ENCODE data around the gene UCP3. TPM values are rescaled to one million over a fixed set of nuclear protein-coding genes. Genes with fewer than 3 reads are reported as not detected.

UCP3 gene
- total RNA-seq, 2 experiments from 2014 or later: 0.69 to 0.73 TPM

GRCh38 chr11:73978576-73979086 lies 30.3 kb downstream of the UCP3 start:
- POLR2A ChIA-PET: interaction anchor here (0.6 to 4.5 kb wide), 2 partner anchors 11 to 16 kb away, joined by 3 to 66 read pairs; no protein-coding TSS in a partner anchor
- peak overlapping the region; percentile 95 for H3K27ac Mint-ChIP-seq
- peaks cover 80% of the 10 kb centered on the region for H3K4me1 Mint-ChIP-seq
- no peaks in the 10 kb centered on the region for H3K9me3 Mint-ChIP-seq (ENCODE audit: low read depth)
- DNase-seq (no peak), ATAC-seq (no peak)
- peaks cover 82% of the 10 kb centered on the region for H3K36me3 Mint-ChIP-seq (ENCODE audit: low read depth)
- intact Hi-C loops (cut with DNase I, micrococcal nuclease): no loop called here
- H3K4me3 Mint-ChIP-seq: peak overlapping the region; percentile 24
- CTCF ChIA-PET: interaction anchor here (1.6 kb wide), 1 partner anchor 12 kb away, joined by 10 read pairs; no protein-coding TSS in a partner anchor
- no peaks in the 10 kb centered on the region for H3K27me3 Mint-ChIP-seq

GRCh38 chr11:73977856-73978519 lies 30.9 kb downstream of the UCP3 start:
- Mint-ChIP-seq H3K4me3 (no peak overlapping the region), H3K4me1 (peaks cover 83% of the 10 kb centered on the region), H3K36me3 (ENCODE audit: low read depth) (peaks cover 82% of the 10 kb centered on the region), H3K27ac (peak overlapping the region; percentile 95), H3K9me3 (ENCODE audit: low read depth) (no peaks in the 10 kb centered on the region), H3K27me3 (no peaks in the 10 kb centered on the region)
- ATAC-seq: no peak
- POLR2A ChIA-PET: interaction anchor here (0.7 kb wide), 1 partner anchor 61 kb away, joined by 3 read pairs; no protein-coding TSS in a partner anchor
- intact Hi-C loops (cut with DNase I, micrococcal nuclease): no loop called here
- no peak for DNase-seq
- CTCF ChIA-PET: interaction anchor here (0.6 kb wide), 1 partner anchor 149 kb away, joined by 4 read pairs; no protein-coding TSS in a partner anchor

- peak overlapping the region; percentile 66 for H3K27ac Mint-ChIP-seq
- POLR2A ChIA-PET: interaction anchor here (0.7 to 1.0 kb wide), 4 partner anchors 15 to 35 kb away, joined by 3 to 8 read pairs (median 3); no protein-coding TSS in a partner anchor
- CTCF ChIA-PET: interaction anchor here (0.6 to 1.0 kb wide), 4 partner anchors 10 to 1606 kb away, joined by 3 to 4 read pairs (median 4); no protein-coding TSS in a partner anchor
- peaks cover 73% of the 10 kb centered on the region for H3K36me3 Mint-ChIP-seq (ENCODE audit: low read depth)
- intact Hi-C loops (cut with DNase I, micrococcal nuclease): no loop called here
- no peak overlapping the region for H3K4me3 Mint-ChIP-seq
- DNase-seq: no peak
- H3K4me1 Mint-ChIP-seq: peaks cover 95% of the 10 kb centered on the region
- H3K27me3 Mint-ChIP-seq: no peaks in the 10 kb centered on the region
- no peaks in the 10 kb centered on the region for H3K9me3 Mint-ChIP-seq (ENCODE audit: low read depth)
- no peak for ATAC-seq
Measured at GRCh38 chr11:73976451-73977151, 32.3 kb downstream of the UCP3 start.

- Mint-ChIP-seq H3K9me3 (ENCODE audit: low read depth) (no peaks in the 10 kb centered on the region), H3K27ac (peak overlapping the region; percentile 75), H3K4me3 (no peak overlapping the region), H3K4me1 (peaks cover 94% of the 10 kb centered on the region), H3K27me3 (no peaks in the 10 kb centered on the region), H3K36me3 (ENCODE audit: low read depth) (peaks cover 61% of the 10 kb centered on the region)
- POLR2A ChIA-PET: interaction anchor here (0.9 to 1.0 kb wide), 4 partner anchors 19 to 36 kb away, joined by 3 to 8 read pairs (median 3); no protein-coding TSS in a partner anchor
- ATAC-seq (no peak), DNase-seq (no peak)
- CTCF ChIA-PET: interaction anchor here (1.0 kb wide), 1 partner anchor 9 kb away, joined by 4 read pairs; no protein-coding TSS in a partner anchor
- intact Hi-C loops (cut with DNase I, micrococcal nuclease): no loop called here
Measured at GRCh38 chr11:73975479-73975757, 33.5 kb downstream of the UCP3 start.

GRCh38 chr11:73974604-73975478 lies 34.0 kb downstream of the UCP3 start:
- ChIA-PET POLR2A (interaction anchor here (1.0 to 1.4 kb wide), 3 partner anchors 10 to 196 kb away, joined by 3 to 4 read pairs (median 3); partner anchors contain the start of genes C2CD3 and PPME1), CTCF (interaction anchor here (0.7 kb wide), 1 partner anchor 169 kb away, joined by 3 read pairs; no protein-coding TSS in a partner anchor)
- Mint-ChIP-seq H3K9me3 (ENCODE audit: low read depth) (no peaks in the 10 kb centered on the region), H3K27me3 (no peaks in the 10 kb centered on the region), H3K27ac (peak overlapping the region; percentile 75), H3K36me3 (ENCODE audit: low read depth) (peaks cover 56% of the 10 kb centered on the region), H3K4me3 (no peak overlapping the region), H3K4me1 (peaks cover 94% of the 10 kb centered on the region)
- no peak for DNase-seq
- intact Hi-C loops (cut with DNase I, micrococcal nuclease): no loop called here
- ATAC-seq: no peak

- Mint-ChIP-seq H3K27me3 (no peaks in the 10 kb centered on the region), H3K36me3 (ENCODE audit: low read depth) (peaks cover 38% of the 10 kb centered on the region), H3K4me1 (peaks cover 94% of the 10 kb centered on the region), H3K9me3 (ENCODE audit: low read depth) (no peaks in the 10 kb centered on the region), H3K4me3 (no peak overlapping the region), H3K27ac (peak overlapping the region; percentile 66)
- ChIA-PET CTCF (interaction anchor here (0.9 to 1.2 kb wide), 5 partner anchors 9 to 45 kb away, joined by 3 to 5 read pairs (median 3); partner anchors contain the start of gene UCP2), POLR2A (interaction anchor here (0.6 to 1.4 kb wide), 4 partner anchors 8 to 282 kb away, joined by 3 to 4 read pairs (median 4); partner anchors contain the start of genes C2CD3 and PPME1)
- DNase-seq: no peak
- no peak for ATAC-seq
- intact Hi-C loops (cut with DNase I, micrococcal nuclease): no loop called here
Measured at GRCh38 chr11:73972620-73973449, 36.0 kb downstream of the UCP3 start.

GRCh38 chr11:73972187-73972586 lies 36.7 kb downstream of the UCP3 start:
- H3K9me3 Mint-ChIP-seq (ENCODE audit: low read depth): no peaks in the 10 kb centered on the region
- CTCF ChIA-PET: interaction anchor here (0.9 to 1.2 kb wide), 4 partner anchors 8 to 46 kb away, joined by 3 read pairs; no protein-coding TSS in a partner anchor
- peaks cover 92% of the 10 kb centered on the region for H3K4me1 Mint-ChIP-seq
- no peak for ATAC-seq
- H3K27me3 Mint-ChIP-seq: no peaks in the 10 kb centered on the region
- intact Hi-C loops (cut with DNase I, micrococcal nuclease): no loop called here
- H3K4me3 Mint-ChIP-seq: no peak overlapping the region
- peak overlapping the region; percentile 17 for H3K27ac Mint-ChIP-seq
- POLR2A ChIA-PET: interaction anchor here (0.9 kb wide), 1 partner anchor 9 kb away, joined by 3 read pairs; no protein-coding TSS in a partner anchor
- peaks cover 31% of the 10 kb centered on the region for H3K36me3 Mint-ChIP-seq (ENCODE audit: low read depth)
- no peak for DNase-seq

GRCh38 chr11:73971175-73971719 lies 37.6 kb downstream of the UCP3 start:
- ChIA-PET CTCF (interaction anchor here (1.5 kb wide), 1 partner anchor 9 kb away, joined by 7 read pairs; no protein-coding TSS in a partner anchor), POLR2A (interaction anchor here (0.6 to 1.9 kb wide), 3 partner anchors 9 to 75 kb away, joined by 3 to 7 read pairs (median 5); no protein-coding TSS in a partner anchor)
- DNase-seq: no peak
- intact Hi-C loops (cut with DNase I, micrococcal nuclease): no loop called here
- peak overlapping the region; percentile 83 for H3K27ac Mint-ChIP-seq
- no peaks in the 10 kb centered on the region for H3K9me3 Mint-ChIP-seq (ENCODE audit: low read depth)
- peaks cover 22% of the 10 kb centered on the region for H3K36me3 Mint-ChIP-seq (ENCODE audit: low read depth)
- peaks cover 83% of the 10 kb centered on the region for H3K4me1 Mint-ChIP-seq
- ATAC-seq: no peak
- no peak overlapping the region for H3K4me3 Mint-ChIP-seq
- H3K27me3 Mint-ChIP-seq: no peaks in the 10 kb centered on the region

- Mint-ChIP-seq H3K27me3 (no peaks in the 10 kb centered on the region), H3K36me3 (ENCODE audit: low read depth) (peaks cover 13% of the 10 kb centered on the region), H3K4me1 (peaks cover 79% of the 10 kb centered on the region), H3K9me3 (ENCODE audit: low read depth) (no peaks in the 10 kb centered on the region), H3K27ac (peak overlapping the region; percentile 63), H3K4me3 (no peak overlapping the region)
- peak; percentile 14 for ATAC-seq
- ChIA-PET POLR2A (interaction anchor here (0.9 to 1.9 kb wide), 2 partner anchors 10 to 24 kb away, joined by 3 to 7 read pairs; no protein-coding TSS in a partner anchor), CTCF (interaction anchor here (1.0 to 1.5 kb wide), 2 partner anchors 10 kb away, joined by 3 to 7 read pairs; no protein-coding TSS in a partner anchor)
- DNase-seq: no peak
- intact Hi-C loops (cut with DNase I, micrococcal nuclease): loop anchor here in 1 of 2 experiments (10.0 kb wide), 2 partner anchors 285 to 335 kb away; no protein-coding TSS in a partner anchor
Measured at GRCh38 chr11:73969991-73970800, 38.7 kb downstream of the UCP3 start.
